RWPE2 (cell line): ENCODE measurements around the gene HEMK1.

ENCODE experiments used
- ATAC-seq: fragments of 200-7000 bp; cut with Tn5 transposase; 3 replicates; pipeline ENCODE4 v1.9.1; 2021; ENCODE audit warnings: low read depth
- DNase-seq: peaks from one replicate; pipeline ENCODE4 v3.0.0-alpha.2; 2020; ENCODE audit warnings: low spot score
- H3K27ac ChIP-seq: fragments of 450-650 bp; 2 replicates; pipeline ENCODE4 v1.5.1; 2017; ENCODE audit warnings: mild to moderate bottlenecking; ENCODE audit not compliant: poor library complexity, severe bottlenecking
- H3K27me3 ChIP-seq: fragments of 250-450 bp; sonication (Bioruptor Pico); 2 replicates; pipeline ENCODE4 v1.5.1; 2021; ENCODE audit warnings: mild to moderate bottlenecking, moderate library complexity; ENCODE audit not compliant: insufficient read depth, poor library complexity, severe bottlenecking
- H3K36me3 ChIP-seq: fragments of 250-450 bp; sonication (Bioruptor Pico); 2 replicates; pipeline ENCODE4 v1.5.1; 2020; ENCODE audit warnings: low read depth, mild to moderate bottlenecking, moderate library complexity
- H3K4me1 ChIP-seq: fragments of 250-450 bp; sonication (Bioruptor Pico); 2 replicates; pipeline ENCODE4 v1.5.1; 2021; ENCODE audit warnings: mild to moderate bottlenecking, moderate library complexity; ENCODE audit not compliant: insufficient read depth, poor library complexity, severe bottlenecking
- H3K4me3 ChIP-seq: fragments of 250-450 bp; sonication (Bioruptor Pico); 2 replicates; pipeline ENCODE4 v1.5.1; 2021; ENCODE audit warnings: mild to moderate bottlenecking, moderate library complexity; ENCODE audit not compliant: severe bottlenecking
- H3K9me3 ChIP-seq: fragments of 250-450 bp; sonication (Bioruptor Pico); 2 replicates; pipeline ENCODE4 v1.5.1; 2021; ENCODE audit warnings: mild to moderate bottlenecking, moderate library complexity; ENCODE audit not compliant: severe bottlenecking
- CTCF ChIP-seq: fragments of 450-650 bp; IDR thresholded peaks from one replicate; pipeline ENCODE4 v1.5.1; 2017; ENCODE audit warnings: mild to moderate bottlenecking, moderate library complexity; ENCODE audit not compliant: poor library complexity, severe bottlenecking

HEMK1 gene

GRCh38 chr3:50594253-50594785, 25.0 kb downstream of the HEMK1 start:
- Histone ChIP-seq H3K27ac (no peak overlapping the region), H3K4me1 (peaks cover 9% of the 10 kb centered on the region), H3K27me3 (no peaks in the 10 kb centered on the region), H3K9me3 (no peaks in the 10 kb centered on the region), H3K36me3 (no peaks in the 10 kb centered on the region), H3K4me3 (no peak overlapping the region)
- ATAC-seq (no peak), DNase-seq (no peak)
- no peak for TF ChIP-seq CTCF

- no peaks in the 10 kb centered on the region for H3K27me3 ChIP-seq
- no peaks in the 10 kb centered on the region for H3K9me3 ChIP-seq
- TF ChIP-seq CTCF, result no peak
- peaks cover 28% of the 10 kb centered on the region for H3K4me1 ChIP-seq
- H3K27ac ChIP-seq, result no peak overlapping the region
- DNase-seq (no peak), ATAC-seq (no peak)
- no peak overlapping the region for H3K4me3 ChIP-seq
- no peaks in the 10 kb centered on the region for H3K36me3 ChIP-seq
Observed at GRCh38 chr3:50599115-50599715, 29.9 kb downstream of the HEMK1 start.

GRCh38 chr3:50599716-50600118, 30.4 kb downstream of the HEMK1 start:
- ATAC-seq (no peak), DNase-seq (no peak)
- no peaks in the 10 kb centered on the region for H3K36me3 ChIP-seq
- H3K4me3 ChIP-seq, result no peak overlapping the region
- TF ChIP-seq CTCF, result no peak
- H3K27ac ChIP-seq, result no peak overlapping the region
- H3K27me3 ChIP-seq, result no peaks in the 10 kb centered on the region
- peaks cover 28% of the 10 kb centered on the region for H3K4me1 ChIP-seq
- H3K9me3 ChIP-seq, result no peaks in the 10 kb centered on the region

- Histone ChIP-seq H3K27me3 (no peaks in the 10 kb centered on the region), H3K36me3 (no peaks in the 10 kb centered on the region), H3K4me1 (peaks cover 28% of the 10 kb centered on the region), H3K4me3 (no peak overlapping the region), H3K9me3 (no peaks in the 10 kb centered on the region), H3K27ac (peak overlapping the region; percentile 93)
- no peak for DNase-seq
- TF ChIP-seq CTCF, result no peak
- ATAC-seq, result no peak
Observed at GRCh38 chr3:50600141-50600753, 30.9 kb downstream of the HEMK1 start.
